HCT116 (cell line): Measurements from ENCODE around the gene OAT. TPM values are rescaled to one million over a fixed set of nuclear protein-coding genes. Genes with fewer than 3 reads are reported as not detected.

Experiments used
- ATAC-seq: fragments of 200-7000 bp; cut with Tn5 transposase; 2 replicates; pipeline ENCODE4 v1.9.1; 2020; ENCODE audit warnings: mild to moderate bottlenecking, moderate library complexity
- BruUV-seq: library from RNA; stranded (reverse); fragments of 400-500 nt; replicated peaks from 2 replicates; lab custom pipeline; 2021; lab: Mats Ljungman, UMichigan
- CTCF ChIA-PET: fragments of 300-600 bp; sonication (Branson Sonifier 250); formaldehyde crosslinking; loops from one replicate; lab custom pipeline; 2021; ENCODE audit warnings: antibody characterized with exemption; lab: Charles Lee
- POLR2A ChIA-PET: fragments of 300-600, 350-600 bp; sonication (Branson Sonifier 250); formaldehyde crosslinking; loops from one replicate; lab custom pipeline; 2021; ENCODE audit warnings: antibody characterized with exemption; lab: Charles Lee
- RAD21 ChIA-PET, 2 experiments: fragments of 300-600 bp; sonication (Branson Sonifier 250); formaldehyde crosslinking; loops; one replicate each; lab custom pipeline; 2023; ENCODE audit warnings: low total read pairs in 2 of 2; ENCODE audit not compliant: uncharacterized antibody in 2 of 2, unreplicated experiment in 2 of 2, low non-redundant PET in 1 of 2; lab: Charles Lee
- DNase-seq: peaks from one replicate; pipeline ENCODE4 v3.0.0-alpha.2; 2010; ENCODE audit warnings: low read depth, low spot score
- H2AFZ ChIP-seq: fragments of 200-600 bp; shearing (Covaris generic), sonication (generic); 2 replicates; pipeline ENCODE4 v1.6.1; 2017; ENCODE audit warnings: low read depth, mixed run types, mixed read lengths, antibody characterized with exemption, low read length; ENCODE audit not compliant: poor library complexity, severe bottlenecking
- H3K27ac ChIP-seq: 2 replicates; pipeline ENCODE4 v1.5.1; 2012; ENCODE audit warnings: low read depth, low read length
- H3K27me3 ChIP-seq: fragments of 200-600 bp; sonication (generic); 2 replicates; pipeline ENCODE4 v1.6.1; 2016; ENCODE audit warnings: mixed run types, low read length, mixed read lengths; ENCODE audit not compliant: insufficient read depth
- H3K36me3 ChIP-seq, 2 experiments: fragments of 200-500 bp in 1 of 2; fragments of 200-600 bp in 1 of 2; sonication (Bioruptor generic) in 1 of 2; sonication (generic) in 1 of 2; 2 replicates each; pipeline versions ENCODE4 v1.5.1 to v1.6.1; 2014 to 2016; ENCODE audit warnings: low read length in 2 of 2, inconsistent platforms in 1 of 2, mixed read lengths in 1 of 2, mixed run types in 1 of 2; ENCODE audit not compliant: insufficient read depth in 2 of 2, control insufficient read depth in 1 of 2
- H3K4me1 ChIP-seq, 2 experiments: fragments of 200-600 bp in 1 of 2; sonication (generic) in 1 of 2; 2 replicates each; pipeline versions ENCODE4 v1.5.1 to v1.6.1; 2012 to 2017; ENCODE audit warnings: low read length in 2 of 2, inconsistent platforms in 1 of 2, mild to moderate bottlenecking in 1 of 2, mixed read lengths in 1 of 2, mixed run types in 1 of 2, moderate library complexity in 1 of 2; ENCODE audit not compliant: insufficient read depth in 2 of 2, control insufficient read depth in 1 of 2
- H3K4me2 ChIP-seq: fragments of 200-600 bp; sonication (generic); 2 replicates; pipeline ENCODE4 v1.6.1; 2017; ENCODE audit warnings: mixed run types, low read length, mixed read lengths
- H3K4me3 ChIP-seq, 2 experiments: fragments of 200-600 bp in 1 of 2; sonication (generic) in 1 of 2; replicated peaks in 1 of 2; 2 replicates each; pipeline ENCODE4 v1.5.1; 2011 to 2016; ENCODE audit warnings: low read length in 2 of 2, control low read depth in 1 of 2, low read depth in 1 of 2, mild to moderate bottlenecking in 1 of 2, mixed read lengths in 1 of 2, mixed run types in 1 of 2
- H3K79me2 ChIP-seq: fragments of 200-600 bp; sonication (generic); 2 replicates; pipeline ENCODE4 v1.6.1; 2017; ENCODE audit warnings: mild to moderate bottlenecking, mixed run types, low read length, moderate library complexity, mixed read lengths; ENCODE audit not compliant: insufficient read depth
- H3K9ac ChIP-seq: fragments of 200-600 bp; sonication (generic); 2 replicates; pipeline ENCODE4 v1.6.1; 2016; ENCODE audit warnings: low read length, mixed read lengths
- H3K9me2 ChIP-seq: fragments of 200-600 bp; sonication (generic), shearing (Covaris generic); 2 replicates; pipeline ENCODE4 v1.6.1; 2017; ENCODE audit warnings: mixed run types, mild to moderate bottlenecking, moderate library complexity; ENCODE audit not compliant: insufficient read depth
- H3K9me3 ChIP-seq, 2 experiments: fragments of 200-500 bp in 1 of 2; fragments of 200-600 bp in 1 of 2; sonication (Bioruptor generic) in 1 of 2; sonication (generic) in 1 of 2; 2 replicates each; pipeline ENCODE4 v1.6.1; 2014 to 2017; ENCODE audit warnings: low read length in 2 of 2, mixed read lengths in 2 of 2, inconsistent platforms in 1 of 2, low read depth in 1 of 2, mild to moderate bottlenecking in 1 of 2, mixed run types in 1 of 2, moderate library complexity in 1 of 2; ENCODE audit not compliant: control insufficient read depth in 1 of 2, insufficient read depth in 1 of 2
- H4K20me1 ChIP-seq: fragments of 200-600 bp; sonication (generic), shearing (Covaris generic); 2 replicates; pipeline ENCODE4 v1.6.1; 2017; ENCODE audit warnings: mixed run types, mild to moderate bottlenecking, moderate library complexity; ENCODE audit not compliant: insufficient read depth
- CBX3 ChIP-seq: IDR thresholded peaks from 2 replicates; pipeline ENCODE4 v1.6.1; 2012; ENCODE audit warnings: low read depth
- CEBPB ChIP-seq: IDR thresholded peaks from 2 replicates; pipeline ENCODE4 v1.6.1; 2012; ENCODE audit warnings: low read depth
- CTCF ChIP-seq, 3 experiments: fragments of 200-600 bp in 1 of 3; sonication (generic) in 1 of 3; IDR thresholded peaks in 2 of 3; conservative IDR thresholded peaks in 1 of 3; 2 replicates each; pipeline ENCODE4 v1.5.1; 2012 to 2017; ENCODE audit warnings: low read depth in 2 of 3, low read length in 2 of 3, antibody characterized with exemption in 1 of 3, borderline replicate concordance in 1 of 3, control low read depth in 1 of 3, mild to moderate bottlenecking in 1 of 3, mixed read lengths in 1 of 3, mixed run types in 1 of 3, moderate library complexity in 1 of 3; ENCODE audit not compliant: insufficient read depth in 1 of 3
- EGR1 ChIP-seq: IDR thresholded peaks from 2 replicates; pipeline ENCODE4 v1.6.1; 2012; ENCODE audit warnings: low read depth
- JUND ChIP-seq: IDR thresholded peaks from 2 replicates; pipeline ENCODE4 v1.6.1; 2012
- POLR2AphosphoS5 ChIP-seq: IDR thresholded peaks from 2 replicates; pipeline ENCODE4 v1.6.1; 2011; ENCODE audit warnings: mild to moderate bottlenecking, low read depth, low read length, moderate library complexity
- RAD21 ChIP-seq: IDR thresholded peaks from 2 replicates; pipeline ENCODE4 v1.6.1; 2012; ENCODE audit warnings: low read depth, mild to moderate bottlenecking
- REST ChIP-seq: IDR thresholded peaks from 2 replicates; pipeline ENCODE4 v1.6.1; 2012; ENCODE audit warnings: low read depth
- SRF ChIP-seq: IDR thresholded peaks from 2 replicates; pipeline ENCODE4 v1.6.1; 2012; ENCODE audit warnings: low read depth
- ZFX ChIP-seq: fragments of 450-650 bp; IDR thresholded peaks from 2 replicates; pipeline ENCODE4 v1.6.1; 2017
- ZNF274 ChIP-seq: fragments of 200-500 bp; sonication (Bioruptor generic); IDR thresholded peaks from 2 replicates; pipeline ENCODE4 v1.6.1; 2014; ENCODE audit warnings: mild to moderate bottlenecking, low read depth, low read length, inconsistent platforms
- intact Hi-C: fragments of 100-400 bp; cut with micrococcal nuclease; formaldehyde crosslinking; loops from 2 replicates; pipeline ENCODE4 v1.10.0; 2022
- total RNA-seq: library from RNA; stranded (reverse); gene quantifications from one replicate; pipeline ENCODE4 v1.2.1, GENCODE V29; 2021; ENCODE audit not compliant: unreplicated experiment

OAT gene
- total RNA-seq, 1 experiment from 2014 or later: 133 TPM

GRCh38 chr10:124453960-124454610, 35.4 kb upstream of the OAT start:
- Histone ChIP-seq H3K4me2 (no peak overlapping the region), H3K79me2 (no peaks in the 10 kb centered on the region), H3K9me2 (no peaks in the 10 kb centered on the region), H3K4me1 (peaks cover 11 to 28% of the 10 kb centered on the region in 2 experiments), H4K20me1 (no peaks in the 10 kb centered on the region), H3K9me3 (no peaks in the 10 kb centered on the region), H3K27ac (no peak overlapping the region), H2AFZ (no peak overlapping the region), H3K36me3 (no peaks in the 10 kb centered on the region), H3K4me3 (no peak overlapping the region), H3K27me3 (no peaks in the 10 kb centered on the region; the same call in 1 of the 2 replicates), H3K9ac (no peak overlapping the region)
- TF ChIP-seq CTCF (IDR thresholded peaks at IDR 0.05 in 2 of 3, conservative IDR thresholded peaks at IDR 0.05 in 1 of 3; ENCODE audit: borderline replicate concordance in 1 of 3, insufficient read depth in 1 of 3, low read depth in 2 of 3, low read length in 2 of 3) (no peak), SRF (no peak), REST (no peak), EGR1 (no peak), CEBPB (no peak), RAD21 (no peak), ZNF274 (no peak), ZFX (no peak), POLR2AphosphoS5 (no peak), JUND (no peak), CBX3 (no peak)
- ChIA-PET RAD21 (no interaction called here), CTCF (no interaction called here), POLR2A (interaction anchor here (1.2 kb wide), 1 partner anchor 8 kb away, joined by 4 read pairs; the partner anchor contains the start of gene LHPP)
- intact Hi-C loops: no loop called here
- no peak for DNase-seq
- BruUV-seq: no TSS peak
- no peak for ATAC-seq
